Endothelial cell of umbilical vein (primary cell): ENCODE results near the gene GUCY1B1. TPM values are rescaled to one million over a fixed set of nuclear protein-coding genes. Genes with fewer than 3 reads are reported as not detected.

Experiments used
- BruUV-seq: library from RNA; stranded (reverse); fragments of 400-500 nt; replicated peaks from 2 replicates; lab custom pipeline; 2021; lab: Mats Ljungman, UMichigan
- CTCF ChIA-PET: fragments of 300-600, 350-600 bp; sonication (Branson Sonifier 250); formaldehyde crosslinking; loops from one replicate; lab custom pipeline; 2021; ENCODE audit warnings: antibody characterized with exemption, inconsistent platforms; lab: Charles Lee
- POLR2A ChIA-PET: fragments of 300-600, 350-600 bp; sonication (Branson Sonifier 250); formaldehyde crosslinking; loops from one replicate; lab custom pipeline; 2021; ENCODE audit warnings: antibody characterized with exemption, inconsistent platforms; lab: Charles Lee
- DNase-seq: peaks from one replicate; pipeline ENCODE4 v3.0.0-alpha.2; 2011; ENCODE audit warnings: low read depth, low spot score
- FAIRE-seq: peaks from 2 replicates; lab custom pipeline; 2011; peaks lifted over from hg19 to GRCh38; lab: Jason Lieb, UNC
- H2AFZ ChIP-seq: 2 replicates; pipeline ENCODE4 v1.6.0; 2012; ENCODE audit warnings: low read depth, low read length, control low read depth, inconsistent platforms
- H3K27ac ChIP-seq: 2 replicates; pipeline ENCODE4 v1.5.1; 2011; ENCODE audit warnings: low read depth, mild to moderate bottlenecking, control low read depth, low read length, moderate library complexity; ENCODE audit not compliant: insufficient read depth
- H3K27me3 ChIP-seq, 2 experiments: 2 replicates each; pipeline versions ENCODE4 v1.6.0 to v1.6.1; 2011; ENCODE audit warnings: low read length in 2 of 2, mixed read lengths in 1 of 2; ENCODE audit not compliant: control insufficient read depth in 2 of 2, insufficient read depth in 2 of 2
- H3K36me3 ChIP-seq, 2 experiments: 2 replicates in 1 of 2; 3 replicates in 1 of 2; pipeline ENCODE4 v1.5.1; 2011; ENCODE audit warnings: low read length in 2 of 2, mild to moderate bottlenecking in 1 of 2, moderate library complexity in 1 of 2; ENCODE audit not compliant: control insufficient read depth in 2 of 2, insufficient read depth in 2 of 2; ENCODE audit errors: extremely low read depth in 1 of 2
- H3K4me1 ChIP-seq: 3 replicates; pipeline ENCODE4 v1.5.1; 2011; ENCODE audit warnings: mild to moderate bottlenecking, low read length; ENCODE audit not compliant: control insufficient read depth, insufficient read depth; ENCODE audit errors: extremely low read depth
- H3K4me2 ChIP-seq: 2 replicates; pipeline ENCODE4 v1.6.1; 2011; ENCODE audit warnings: low read length, control low read depth, mixed read lengths; ENCODE audit not compliant: insufficient read depth
- H3K4me3 ChIP-seq, 3 experiments: fragments of 200-600 bp in 1 of 3; sonication (generic), shearing (Covaris generic) in 1 of 3; replicated peaks in 1 of 3; 2 replicates each; pipeline ENCODE4 v1.5.1; 2011 to 2016; ENCODE audit warnings: control low read depth in 3 of 3, low read length in 3 of 3, mild to moderate bottlenecking in 2 of 3, inconsistent platforms in 1 of 3, low read depth in 1 of 3, moderate library complexity in 1 of 3; ENCODE audit not compliant: insufficient read depth in 1 of 3
- H3K79me2 ChIP-seq: 2 replicates; pipeline ENCODE4 v1.6.0; 2012; ENCODE audit warnings: low read length, inconsistent platforms; ENCODE audit not compliant: control insufficient read depth, insufficient read depth
- H3K9ac ChIP-seq: replicated peaks from 2 replicates; pipeline ENCODE3; 2011; ENCODE audit warnings: low read length, control low read depth; ENCODE audit not compliant: insufficient read depth; ENCODE audit errors: extremely low read depth
- H3K9me1 ChIP-seq: replicated peaks from 3 replicates; pipeline ENCODE4 v1.6.0; 2011; ENCODE audit warnings: mild to moderate bottlenecking, low read length; ENCODE audit not compliant: control insufficient read depth, insufficient read depth; ENCODE audit errors: extremely low read depth
- H3K9me3 ChIP-seq: replicated peaks from 2 replicates; pipeline ENCODE4 v1.5.1; 2012; ENCODE audit warnings: low read length, inconsistent platforms; ENCODE audit not compliant: control insufficient read depth, insufficient read depth
- H4K20me1 ChIP-seq: replicated peaks from 2 replicates; pipeline ENCODE3; 2011; ENCODE audit warnings: mild to moderate bottlenecking, low read length; ENCODE audit not compliant: control insufficient read depth, insufficient read depth; ENCODE audit errors: extremely low read depth
- CTCF ChIP-seq, 2 donors: IDR thresholded peaks; 1 replicate in 1 of 2; 2 replicates in 1 of 2; pipeline ENCODE4 v1.5.1; 2011; ENCODE audit warnings: low read length in 2 of 2, mild to moderate bottlenecking in 2 of 2, moderate library complexity in 2 of 2, control low read depth in 1 of 2, inconsistent platforms in 1 of 2, low read depth in 1 of 2; ENCODE audit not compliant: insufficient read depth in 1 of 2; ENCODE audit errors: extremely low read depth in 1 of 2
- EZH2 ChIP-seq: IDR thresholded peaks from 2 replicates; pipeline ENCODE4 v1.6.1; 2012; ENCODE audit warnings: borderline replicate concordance, low read depth, mild to moderate bottlenecking, moderate library complexity, low read length, inconsistent platforms; ENCODE audit not compliant: severe bottlenecking
- FOS ChIP-seq: IDR thresholded peaks from 2 replicates; pipeline ENCODE4 v1.6.1; 2011; ENCODE audit warnings: mild to moderate bottlenecking, low read length, moderate library complexity, borderline replicate concordance; ENCODE audit not compliant: insufficient read depth
- GATA2 ChIP-seq: IDR thresholded peaks from 2 replicates; pipeline ENCODE4 v1.7.0; 2011; ENCODE audit warnings: low read depth, mild to moderate bottlenecking, moderate library complexity, mixed read lengths, low read length; ENCODE audit not compliant: insufficient read length, insufficient read depth
- JUN ChIP-seq: IDR thresholded peaks from 2 replicates; pipeline ENCODE4 v1.6.1; 2011; ENCODE audit warnings: borderline replicate concordance, low read depth; ENCODE audit not compliant: insufficient read length, insufficient read depth
- MYC ChIP-seq: IDR thresholded peaks from one replicate; pipeline ENCODE4 v1.6.1; 2011; ENCODE audit warnings: mild to moderate bottlenecking, low read depth, low read length
- POLR2A ChIP-seq: IDR thresholded peaks from 2 replicates; pipeline ENCODE4 v1.6.1; 2012; ENCODE audit warnings: low read depth, mild to moderate bottlenecking, control low read depth, low read length
- POLR2AphosphoS5 ChIP-seq: IDR thresholded peaks from 2 replicates; pipeline ENCODE4 v1.6.1; 2012; ENCODE audit warnings: low read depth, mild to moderate bottlenecking, control low read depth, low read length, moderate library complexity; ENCODE audit not compliant: insufficient read depth
- dilution Hi-C: fragments of 300-500 bp; cut with MboI; formaldehyde crosslinking; loops from one replicate; pipeline ENCODE4 v1.15.0; 2019; ENCODE audit warnings: low sequenced_read_pairs; ENCODE audit not compliant: extremely low pct_ligation_motif_present
- intact Hi-C: fragments of 100-400 bp; cut with micrococcal nuclease; formaldehyde crosslinking; loops from one replicate; pipeline ENCODE4 v1.10.0; 2022
- polyA plus RNA-seq, 4 experiments: library from polyadenylated mRNA; depleted of rRNA in 3 of 4; stranded (reverse) in 3 of 4; unstranded in 1 of 4; fragments of >200 nt; gene quantifications; 2 replicates each; pipeline versions ENCODE4 v1.2.1 to v1.2.3, GENCODE V29; 2011 to 2012; ENCODE audit warnings: missing spikeins in 1 of 4
- total RNA-seq: library from RNA; stranded (reverse); gene quantifications from 2 replicates; pipeline ENCODE4 v1.2.3, GENCODE V29; 2021
- TF ChIP-seq, protein P1 (sequence below): IDR thresholded peaks from 2 replicates; pipeline ENCODE4 v1.6.1; 2011; ENCODE audit not compliant: insufficient read depth, insufficient read length

The GUCY1B1 gene
- total and polyA plus RNA-seq, 2 donors (not counting 3 experiments of a cell fraction or from before 2014, with no cell fraction given) = 1.9 to 4.7 TPM

DNA sequence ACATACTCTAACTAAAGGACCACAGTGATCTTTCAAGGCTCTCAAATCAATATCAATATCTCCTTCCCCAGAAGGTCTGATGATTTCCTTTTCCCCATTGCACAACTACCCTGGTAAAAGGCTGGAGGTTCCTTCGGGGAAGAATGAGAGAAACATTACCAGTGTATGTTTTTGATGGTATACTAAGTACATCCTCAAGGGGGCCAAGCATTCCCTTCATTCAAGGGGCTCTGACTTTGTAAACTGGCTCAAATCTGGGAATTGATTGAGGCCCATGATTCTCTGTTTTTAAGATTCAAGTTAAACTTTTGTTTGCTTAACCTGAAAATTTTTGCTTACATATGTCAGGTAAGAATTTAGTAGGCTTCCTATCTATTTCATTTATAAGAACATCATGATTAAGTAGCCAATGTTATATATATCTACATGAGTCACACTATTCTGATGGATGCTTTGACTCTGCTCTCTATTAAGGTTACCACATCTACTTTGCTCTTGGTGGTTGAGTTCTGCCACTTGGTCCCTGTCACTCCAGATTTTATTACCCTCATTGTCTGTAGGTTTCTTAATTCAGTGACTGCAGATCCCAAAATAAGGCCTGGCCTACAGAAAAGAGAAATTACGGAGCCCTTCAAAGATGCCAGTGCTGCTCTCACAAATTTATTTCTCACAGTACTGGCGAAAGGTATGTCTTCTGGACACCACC is 16.4 kb upstream of the GUCY1B1 start:
- H3K27ac ChIP-seq = no peak overlapping the region
- intact Hi-C loops = no loop called here
- no TSS peak for BruUV-seq
- dilution Hi-C loops = no loop called here
- FAIRE-seq = no peak
- no peaks in the 10 kb centered on the region for H3K9me3 ChIP-seq
- no peaks in the 10 kb centered on the region for H3K9me1 ChIP-seq
- no peak for DNase-seq
- H3K27me3 ChIP-seq = no peaks in the 10 kb centered on the region
- ChIA-PET CTCF (interaction anchor here (1.0 to 1.7 kb wide), 3 partner anchors 11 to 16 kb away, joined by 3 to 5 read pairs (median 4); partner anchors contain the start of gene GUCY1B1), POLR2A (no interaction called here)
- H3K4me3 ChIP-seq = no peak overlapping the region
- no peak overlapping the region for H3K9ac ChIP-seq
- H3K79me2 ChIP-seq = no peaks in the 10 kb centered on the region
- no peak for TF ChIP-seq MYC
- no peak for TF ChIP-seq FOS
- TF ChIP-seq, protein P1, sequence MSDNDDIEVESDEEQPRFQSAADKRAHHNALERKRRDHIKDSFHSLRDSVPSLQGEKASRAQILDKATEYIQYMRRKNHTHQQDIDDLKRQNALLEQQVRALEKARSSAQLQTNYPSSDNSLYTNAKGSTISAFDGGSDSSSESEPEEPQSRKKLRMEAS = no peak
- no peak for TF ChIP-seq POLR2AphosphoS5
- TF ChIP-seq CTCF (IDR thresholded peaks at IDR 0.05; ENCODE audit: extremely low read depth in 1 of 2, insufficient read depth in 1 of 2, low read depth in 1 of 2, low read length in 2 of 2) = no peak
- no peak for TF ChIP-seq EZH2
- TF ChIP-seq JUN = no peak
- TF ChIP-seq POLR2A = no peak
- no peak for TF ChIP-seq GATA2
- H2AFZ ChIP-seq = no peak overlapping the region
- no peaks in the 10 kb centered on the region for H4K20me1 ChIP-seq
- H3K4me2 ChIP-seq = no peak overlapping the region
- H3K4me1 ChIP-seq = no peaks in the 10 kb centered on the region
- no peaks in the 10 kb centered on the region for H3K36me3 ChIP-seq
